ENCODE results near the gene UBTF. TPM values are rescaled to one million over a fixed set of nuclear protein-coding genes. Genes with fewer than 3 reads are reported as not detected.

The UBTF gene
- total and polyA plus RNA-seq, 4 donors, result 31.9 to 75.5 (median 52.3) TPM

GRCh38 chr17:44200478-44201155 is 18.9 kb downstream of the UBTF start:
- peaks cover 3 to 14% (median 11%) of the 10 kb centered on the region in 4 donors for H3K36me3 ChIP-seq (ENCODE audit: control insufficient read depth in 4 of 4, insufficient read depth in 4 of 4, low read length in 4 of 4)
- no peak for ATAC-seq (ENCODE audit: insufficient read depth, low FRiP score)
- peaks cover 0 to 26% (median 14%) of the 10 kb centered on the region in 5 donors for H3K4me1 ChIP-seq (ENCODE audit: control insufficient read depth in 5 of 5, insufficient read depth in 5 of 5, low read length in 5 of 5)

GRCh38 chr17:44199553-44200477 is 19.7 kb downstream of the UBTF start, which contains the start of gene ATXN7L3:
Gene ATXN7L3 (minus strand): TSS chr17:44199884. CDS start chr17:44198070, 1,814 bp downstream.
- ATAC-seq (ENCODE audit: insufficient read depth, low FRiP score), result peak; percentile 95
- Histone ChIP-seq H3K36me3 (ENCODE audit: control insufficient read depth in 4 of 4, insufficient read depth in 4 of 4, low read length in 4 of 4) (peaks cover 10 to 22% (median 19%) of the 10 kb centered on the region in 4 donors), H3K4me3 (peak within 1 kb of the TSS; percentile 55), H3K9ac (ENCODE audit: insufficient read depth in 1 of 2, low read length in 2 of 2) (peak within 1 kb of the TSS; percentile 63 to 69), H3K4me1 (ENCODE audit: control insufficient read depth in 5 of 5, insufficient read depth in 5 of 5, low read length in 5 of 5) (peaks cover 0 to 24% (median 14%) of the 10 kb centered on the region in 5 donors), H3K27ac (ENCODE audit: low read depth in 1 of 2, low read length in 1 of 2) (peak within 1 kb of the TSS; percentile 96 to 97), H3K9me3 (ENCODE audit: control insufficient read depth in 4 of 4, insufficient read depth in 3 of 4, low read length in 3 of 4) (no peaks in the 10 kb centered on the region), H3K27me3 (ENCODE audit: control insufficient read depth in 3 of 3, insufficient read depth in 3 of 3, low read length in 2 of 3) (no peaks in the 10 kb centered on the region)
- no peak for TF ChIP-seq CTCF (IDR thresholded peaks at IDR 0.05; ENCODE audit: control extremely low read depth, extremely low read depth)
- WGBS, 2 donors, result 1 to 2% methylated on average over 35 to 125 of the region's 126 CpGs
- peak; percentile 98 to 99 (median 99) for DNase-seq

More at GRCh38 chr17:44200478-44201155, 18.9 kb downstream of the UBTF start:
- no peak for DNase-seq
- WGBS, 2 donors, result 5 to 7% methylated on average over 23 to 36 of the region's 36 CpGs
- H3K4me3 ChIP-seq, result peak overlapping the region; percentile 55
- H3K27me3 ChIP-seq (ENCODE audit: control insufficient read depth in 3 of 3, insufficient read depth in 3 of 3, low read length in 2 of 3), result no peaks in the 10 kb centered on the region
- no peak for TF ChIP-seq CTCF (IDR thresholded peaks at IDR 0.05; ENCODE audit: control extremely low read depth, extremely low read depth)
- no peaks in the 10 kb centered on the region for H3K9me3 ChIP-seq (ENCODE audit: control insufficient read depth in 4 of 4, insufficient read depth in 3 of 4, low read length in 3 of 4)
- H3K27ac ChIP-seq (ENCODE audit: low read depth in 1 of 2, low read length in 1 of 2), result peak overlapping the region; percentile 83 to 97
- H3K9ac ChIP-seq (ENCODE audit: insufficient read depth in 1 of 2, low read length in 2 of 2), result peak overlapping the region; percentile 63 to 69

- no peaks in the 10 kb centered on the region for H3K9me3 ChIP-seq (ENCODE audit: control insufficient read depth in 4 of 4, insufficient read depth in 3 of 4, low read length in 3 of 4)
- H3K4me1 ChIP-seq (ENCODE audit: control insufficient read depth in 5 of 5, insufficient read depth in 5 of 5, low read length in 5 of 5), result peaks cover 0 to 24% (median 14%) of the 10 kb centered on the region in 5 donors
- H3K36me3 ChIP-seq (ENCODE audit: control insufficient read depth in 4 of 4, insufficient read depth in 4 of 4, low read length in 4 of 4), result peaks cover 17 to 31% (median 28%) of the 10 kb centered on the region in 4 donors
- peak overlapping the region; percentile 94 to 96 for H3K27ac ChIP-seq (ENCODE audit: low read depth in 1 of 2, low read length in 1 of 2)
- DNase-seq, result peak; percentile 57 to 82 (median 79)
- no peaks in the 10 kb centered on the region for H3K27me3 ChIP-seq (ENCODE audit: control insufficient read depth in 3 of 3, insufficient read depth in 3 of 3, low read length in 2 of 3)
- peak; percentile 24 for ATAC-seq (ENCODE audit: insufficient read depth, low FRiP score)
- WGBS, 2 donors, result 1% methylated on average over 29 to 61 of the region's 68 CpGs
- H3K9ac ChIP-seq (ENCODE audit: insufficient read depth in 1 of 2, low read length in 2 of 2), result peak overlapping the region; percentile 34 to 63
- peak overlapping the region; percentile 53 for H3K4me3 ChIP-seq
- no peak for TF ChIP-seq CTCF (IDR thresholded peaks at IDR 0.05; ENCODE audit: control extremely low read depth, extremely low read depth)
These were observed 20.5 kb downstream of the UBTF start for GRCh38 chr17:44198721-44199552.
